ENCODE results near the gene CHRNG. TPM values are rescaled to one million over a fixed set of nuclear protein-coding genes. Genes with fewer than 3 reads are reported as not detected.

The CHRNG gene
- total and polyA plus RNA-seq, 2 experiments from 2014 or later, result not detected

DNA sequence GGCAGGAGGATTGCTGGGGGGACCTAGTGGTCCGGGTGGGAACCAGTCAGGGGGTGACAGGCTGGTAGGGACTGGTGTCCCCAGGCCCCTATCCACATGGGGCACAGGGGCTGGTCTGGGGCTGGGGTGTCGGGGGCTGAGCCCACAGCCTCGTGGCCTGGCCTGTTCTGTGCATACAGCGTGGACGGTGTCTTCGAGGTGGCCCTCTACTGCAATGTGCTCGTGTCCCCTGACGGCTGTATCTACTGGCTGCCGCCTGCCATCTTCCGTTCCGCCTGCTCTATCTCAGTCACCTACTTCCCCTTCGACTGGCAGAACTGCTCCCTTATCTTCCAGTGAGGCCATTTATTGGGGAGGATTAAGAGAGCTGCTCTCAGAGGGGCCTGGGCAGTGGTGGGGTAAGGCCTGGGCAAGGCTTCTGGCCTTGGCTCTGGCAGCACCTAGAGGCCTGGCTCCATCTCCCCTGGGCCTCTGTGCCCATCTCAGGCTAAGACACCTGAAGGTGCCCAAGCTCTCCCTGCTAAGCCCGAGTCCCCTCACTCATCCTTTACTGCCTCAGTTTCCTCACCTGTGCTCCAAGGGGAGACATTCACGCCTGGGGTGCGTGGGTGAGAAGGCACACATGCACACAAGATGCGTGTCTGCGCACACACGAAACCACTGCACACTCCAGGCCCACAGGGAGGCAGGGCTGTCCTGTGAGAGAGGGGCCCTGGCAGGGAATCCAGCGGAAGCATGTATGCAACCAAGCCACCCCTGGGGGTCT, 1.9 kb downstream of the CHRNG start:
- Mint-ChIP-seq H3K36me3 (ENCODE audit: low read depth) (peaks cover 5% of the 10 kb centered on the region; the same call in 2 of the 3 replicates), H3K4me1 (peaks cover 25% of the 10 kb centered on the region), H3K27me3 (ENCODE audit: insufficient read depth, low read depth, poor library complexity) (peaks cover 13% of the 10 kb centered on the region), H3K9me3 (peaks cover 6% of the 10 kb centered on the region; the same call in 2 of the 3 replicates), H3K4me3 (no peak overlapping the region), H3K27ac (no peak overlapping the region)
- DNase-seq (ENCODE audit: low spot score), result no peak
- Histone ChIP-seq H3K36me3 (ENCODE audit: insufficient read depth) (no peaks in the 10 kb centered on the region), H3F3A (replicated peaks; ENCODE audit: low read depth) (no peaks in the 10 kb centered on the region), H3K4me1 (ENCODE audit: insufficient read depth) (peaks cover 4% of the 10 kb centered on the region; the same call in 1 of the 2 replicates), H3K4me3 (no peak overlapping the region), H3K79me2 (replicated peaks; ENCODE audit: insufficient read depth) (peaks cover 2% of the 10 kb centered on the region), H3K4me2 (no peak overlapping the region), H4K20me1 (replicated peaks; ENCODE audit: insufficient read depth) (no peaks in the 10 kb centered on the region), H3K9me2 (ENCODE audit: insufficient read depth) (no peaks in the 10 kb centered on the region), H3K27ac (ENCODE audit: low read depth) (no peak overlapping the region), H2AFZ (no peak overlapping the region), H3K27me3 (ENCODE audit: insufficient read depth) (no peaks in the 10 kb centered on the region)
- no peak for ATAC-seq
- no peak for TF ChIP-seq POLR2AphosphoS5 (IDR thresholded peaks at IDR 0.05; ENCODE audit: low read depth)
- TF ChIP-seq ZNF331 (CRISPR knock-in tag; IDR thresholded peaks at IDR 0.05; ENCODE audit: low read depth), result no peak
- TF ChIP-seq STAT1 (IDR thresholded peaks at IDR 0.05; ENCODE audit: unreplicated experiment), result no peak
- no peak for TF ChIP-seq NANOG (IDR thresholded peaks at IDR 0.05; ENCODE audit: borderline replicate concordance)
- TF ChIP-seq, protein P1, sequence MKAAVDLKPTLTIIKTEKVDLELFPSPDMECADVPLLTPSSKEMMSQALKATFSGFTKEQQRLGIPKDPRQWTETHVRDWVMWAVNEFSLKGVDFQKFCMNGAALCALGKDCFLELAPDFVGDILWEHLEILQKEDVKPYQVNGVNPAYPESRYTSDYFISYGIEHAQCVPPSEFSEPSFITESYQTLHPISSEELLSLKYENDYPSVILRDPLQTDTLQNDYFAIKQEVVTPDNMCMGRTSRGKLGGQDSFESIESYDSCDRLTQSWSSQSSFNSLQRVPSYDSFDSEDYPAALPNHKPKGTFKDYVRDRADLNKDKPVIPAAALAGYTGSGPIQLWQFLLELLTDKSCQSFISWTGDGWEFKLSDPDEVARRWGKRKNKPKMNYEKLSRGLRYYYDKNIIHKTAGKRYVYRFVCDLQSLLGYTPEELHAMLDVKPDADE (IDR thresholded peaks at IDR 0.05), result no peak
- no peak for TF ChIP-seq JUNB (IDR thresholded peaks at IDR 0.05; ENCODE audit: unreplicated experiment)
- no peak for TF ChIP-seq CREB1 (CRISPR knock-in tag; IDR thresholded peaks at IDR 0.05; ENCODE audit: low read depth)
- no peak for TF ChIP-seq EZH2 (IDR thresholded peaks at IDR 0.05; ENCODE audit: low read depth, unreplicated experiment)
- no peak for TF ChIP-seq EZH2phosphoT487 (IDR thresholded peaks at IDR 0.05; ENCODE audit: unreplicated experiment)
- TF ChIP-seq, protein P2, sequence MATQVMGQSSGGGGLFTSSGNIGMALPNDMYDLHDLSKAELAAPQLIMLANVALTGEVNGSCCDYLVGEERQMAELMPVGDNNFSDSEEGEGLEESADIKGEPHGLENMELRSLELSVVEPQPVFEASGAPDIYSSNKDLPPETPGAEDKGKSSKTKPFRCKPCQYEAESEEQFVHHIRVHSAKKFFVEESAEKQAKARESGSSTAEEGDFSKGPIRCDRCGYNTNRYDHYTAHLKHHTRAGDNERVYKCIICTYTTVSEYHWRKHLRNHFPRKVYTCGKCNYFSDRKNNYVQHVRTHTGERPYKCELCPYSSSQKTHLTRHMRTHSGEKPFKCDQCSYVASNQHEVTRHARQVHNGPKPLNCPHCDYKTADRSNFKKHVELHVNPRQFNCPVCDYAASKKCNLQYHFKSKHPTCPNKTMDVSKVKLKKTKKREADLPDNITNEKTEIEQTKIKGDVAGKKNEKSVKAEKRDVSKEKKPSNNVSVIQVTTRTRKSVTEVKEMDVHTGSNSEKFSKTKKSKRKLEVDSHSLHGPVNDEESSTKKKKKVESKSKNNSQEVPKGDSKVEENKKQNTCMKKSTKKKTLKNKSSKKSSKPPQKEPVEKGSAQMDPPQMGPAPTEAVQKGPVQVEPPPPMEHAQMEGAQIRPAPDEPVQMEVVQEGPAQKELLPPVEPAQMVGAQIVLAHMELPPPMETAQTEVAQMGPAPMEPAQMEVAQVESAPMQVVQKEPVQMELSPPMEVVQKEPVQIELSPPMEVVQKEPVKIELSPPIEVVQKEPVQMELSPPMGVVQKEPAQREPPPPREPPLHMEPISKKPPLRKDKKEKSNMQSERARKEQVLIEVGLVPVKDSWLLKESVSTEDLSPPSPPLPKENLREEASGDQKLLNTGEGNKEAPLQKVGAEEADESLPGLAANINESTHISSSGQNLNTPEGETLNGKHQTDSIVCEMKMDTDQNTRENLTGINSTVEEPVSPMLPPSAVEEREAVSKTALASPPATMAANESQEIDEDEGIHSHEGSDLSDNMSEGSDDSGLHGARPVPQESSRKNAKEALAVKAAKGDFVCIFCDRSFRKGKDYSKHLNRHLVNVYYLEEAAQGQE (IDR thresholded peaks at IDR 0.05; ENCODE audit: unreplicated experiment), result no peak
- TF ChIP-seq ZNF114 (CRISPR knock-in tag; IDR thresholded peaks at IDR 0.05), result no peak
